22Rv1 (cell line): ENCODE data around the gene ZNF569.

ENCODE experiments used
- CTCF ChIP-seq: fragments of 450-650 bp; IDR thresholded peaks from 2 replicates; pipeline ENCODE4 v1.5.1; 2017; ENCODE audit warnings: mild to moderate bottlenecking
- ZFX ChIP-seq: fragments of 450-650 bp; IDR thresholded peaks from 2 replicates; pipeline ENCODE4 v1.6.1; 2017; ENCODE audit warnings: antibody characterized with exemption, borderline replicate concordance

GRCh38 chr19:37467608-37468090 is 405 bp upstream of the ZNF569 start:
- TF ChIP-seq CTCF (no peak), ZFX (no peak)
